ENCODE results near the gene RAPGEF3. TPM values are rescaled to one million over a fixed set of nuclear protein-coding genes. Genes with fewer than 3 reads are reported as not detected.

RAPGEF3 gene
- total RNA-seq, 1 donor from 2014 or later = 1.2 TPM

DNA sequence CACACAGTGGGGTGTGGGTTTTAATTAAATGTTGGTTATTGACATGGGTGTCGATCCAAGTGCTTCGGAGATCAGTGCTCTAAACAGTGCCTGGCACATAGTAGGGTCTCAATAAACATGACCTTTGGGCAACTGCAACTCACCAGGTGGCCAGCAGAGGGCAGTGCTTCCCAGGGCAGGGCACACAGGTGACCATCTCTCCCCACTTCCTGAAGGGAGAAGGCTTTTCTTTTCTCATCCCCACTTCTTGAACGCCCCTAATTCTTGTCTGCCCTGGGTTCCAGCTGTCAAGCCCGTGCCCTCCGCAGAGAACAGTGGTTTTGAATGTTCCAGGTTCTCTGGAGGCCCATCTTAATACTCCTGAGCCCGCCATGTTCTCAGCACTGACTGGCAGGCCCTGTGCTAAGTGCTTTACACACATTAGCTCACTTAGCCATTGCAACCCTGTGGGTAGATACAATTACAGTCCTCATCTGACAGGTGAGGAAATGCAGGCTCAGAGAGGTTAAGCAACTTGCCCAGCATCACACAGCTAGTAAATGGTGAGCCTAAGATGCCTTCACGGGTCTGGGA lies 16.3 kb downstream of the RAPGEF3 start:
- H3K4me3 Mint-ChIP-seq (ENCODE audit: unreplicated experiment) = no peak overlapping the region

DNA sequence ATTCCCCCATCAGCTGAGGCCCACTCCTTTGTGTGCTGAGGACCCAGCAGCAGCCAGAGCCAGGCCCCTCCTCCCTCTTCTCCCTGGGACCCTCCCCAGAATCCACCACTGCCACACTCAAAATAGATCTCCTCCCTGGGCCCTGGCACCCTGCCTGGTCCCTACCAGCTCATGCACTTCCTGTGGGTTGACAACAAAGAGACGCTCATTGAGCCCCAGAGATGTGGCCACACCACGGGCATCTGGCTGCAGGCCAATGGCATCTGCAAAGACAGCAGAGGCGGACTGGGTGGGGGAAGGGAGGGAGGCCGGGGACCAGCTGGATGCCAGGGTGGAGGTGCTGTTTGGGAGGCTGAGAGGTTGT lies 17.4 kb downstream of the RAPGEF3 start:
- Mint-ChIP-seq H3K4me1 (ENCODE audit: unreplicated experiment) (peaks cover 42% of the 10 kb centered on the region), H3K4me3 (ENCODE audit: unreplicated experiment) (peak overlapping the region; percentile 40), H3K27ac (ENCODE audit: unreplicated experiment) (peak overlapping the region; percentile 76), H3K9me3 (ENCODE audit: unreplicated experiment) (no peaks in the 10 kb centered on the region), H3K27me3 (ENCODE audit: unreplicated experiment) (peaks cover 21% of the 10 kb centered on the region), H3K36me3 (ENCODE audit: unreplicated experiment) (no peaks in the 10 kb centered on the region)
- DNase-seq (ENCODE audit: extremely low spot score, unreplicated experiment) = peak; percentile 90
- TF ChIP-seq, protein P1, sequence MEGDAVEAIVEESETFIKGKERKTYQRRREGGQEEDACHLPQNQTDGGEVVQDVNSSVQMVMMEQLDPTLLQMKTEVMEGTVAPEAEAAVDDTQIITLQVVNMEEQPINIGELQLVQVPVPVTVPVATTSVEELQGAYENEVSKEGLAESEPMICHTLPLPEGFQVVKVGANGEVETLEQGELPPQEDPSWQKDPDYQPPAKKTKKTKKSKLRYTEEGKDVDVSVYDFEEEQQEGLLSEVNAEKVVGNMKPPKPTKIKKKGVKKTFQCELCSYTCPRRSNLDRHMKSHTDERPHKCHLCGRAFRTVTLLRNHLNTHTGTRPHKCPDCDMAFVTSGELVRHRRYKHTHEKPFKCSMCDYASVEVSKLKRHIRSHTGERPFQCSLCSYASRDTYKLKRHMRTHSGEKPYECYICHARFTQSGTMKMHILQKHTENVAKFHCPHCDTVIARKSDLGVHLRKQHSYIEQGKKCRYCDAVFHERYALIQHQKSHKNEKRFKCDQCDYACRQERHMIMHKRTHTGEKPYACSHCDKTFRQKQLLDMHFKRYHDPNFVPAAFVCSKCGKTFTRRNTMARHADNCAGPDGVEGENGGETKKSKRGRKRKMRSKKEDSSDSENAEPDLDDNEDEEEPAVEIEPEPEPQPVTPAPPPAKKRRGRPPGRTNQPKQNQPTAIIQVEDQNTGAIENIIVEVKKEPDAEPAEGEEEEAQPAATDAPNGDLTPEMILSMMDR (IDR thresholded peaks at IDR 0.05) = no peak

More for the DNA sequence above, 16.3 kb downstream of the RAPGEF3 start:
- peaks cover 32% of the 10 kb centered on the region for H3K4me1 Mint-ChIP-seq (ENCODE audit: unreplicated experiment)
- DNase-seq (ENCODE audit: extremely low spot score, unreplicated experiment) = no peak
- no peaks in the 10 kb centered on the region for H3K9me3 Mint-ChIP-seq (ENCODE audit: unreplicated experiment)
- TF ChIP-seq, protein P1 (IDR thresholded peaks at IDR 0.05) = peak; percentile 94
- no peak overlapping the region for H3K27ac Mint-ChIP-seq (ENCODE audit: unreplicated experiment)
- H3K27me3 Mint-ChIP-seq (ENCODE audit: unreplicated experiment) = peaks cover 21% of the 10 kb centered on the region
- H3K36me3 Mint-ChIP-seq (ENCODE audit: unreplicated experiment) = no peaks in the 10 kb centered on the region

DNA sequence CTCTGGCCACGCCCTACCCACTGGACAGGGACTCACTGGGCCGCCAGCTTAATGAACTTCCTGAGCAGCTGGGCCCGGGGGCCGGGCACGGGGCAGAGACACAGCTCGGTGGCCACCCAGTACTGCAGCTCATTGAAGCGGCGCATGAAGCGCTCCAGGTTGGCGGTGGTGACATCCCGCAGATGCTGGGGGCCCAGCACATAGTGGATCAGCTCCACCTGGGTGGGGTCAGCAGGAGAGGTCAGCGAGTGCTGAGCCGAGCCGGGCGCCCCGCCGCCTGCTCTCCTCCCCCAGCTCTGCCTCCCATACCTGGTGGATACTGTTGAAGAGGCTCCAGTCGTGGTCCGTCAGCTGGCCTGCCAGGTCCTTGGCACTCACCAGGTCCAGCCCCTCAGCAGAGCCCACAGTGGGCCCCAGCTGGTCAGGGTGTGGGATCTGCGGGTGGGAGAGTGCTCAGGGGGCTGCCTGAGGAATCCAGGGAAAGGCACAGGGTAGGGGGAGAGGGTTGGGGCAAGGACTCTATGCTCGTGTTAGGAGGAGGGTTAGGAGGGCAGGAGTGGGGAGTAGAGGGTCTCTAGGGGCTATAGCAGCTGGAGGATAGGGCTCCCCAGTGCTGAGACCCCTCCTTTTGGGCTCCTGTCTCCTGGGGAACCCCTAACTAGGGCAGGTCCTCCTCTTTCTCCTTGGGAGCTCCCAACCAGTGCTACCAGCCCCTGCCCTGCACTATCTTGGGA lies 17.9 kb downstream of the RAPGEF3 start:
- H3K4me1 Mint-ChIP-seq (ENCODE audit: unreplicated experiment) = peaks cover 47% of the 10 kb centered on the region
- TF ChIP-seq, protein P1 (IDR thresholded peaks at IDR 0.05) = no peak
- peaks cover 19% of the 10 kb centered on the region for H3K27me3 Mint-ChIP-seq (ENCODE audit: unreplicated experiment)
- H3K36me3 Mint-ChIP-seq (ENCODE audit: unreplicated experiment) = no peaks in the 10 kb centered on the region
- peak overlapping the region; percentile 76 for H3K27ac Mint-ChIP-seq (ENCODE audit: unreplicated experiment)
- no peak for DNase-seq (ENCODE audit: extremely low spot score, unreplicated experiment)
- H3K4me3 Mint-ChIP-seq (ENCODE audit: unreplicated experiment) = peak overlapping the region; percentile 40
- H3K9me3 Mint-ChIP-seq (ENCODE audit: unreplicated experiment) = no peaks in the 10 kb centered on the region

DNA sequence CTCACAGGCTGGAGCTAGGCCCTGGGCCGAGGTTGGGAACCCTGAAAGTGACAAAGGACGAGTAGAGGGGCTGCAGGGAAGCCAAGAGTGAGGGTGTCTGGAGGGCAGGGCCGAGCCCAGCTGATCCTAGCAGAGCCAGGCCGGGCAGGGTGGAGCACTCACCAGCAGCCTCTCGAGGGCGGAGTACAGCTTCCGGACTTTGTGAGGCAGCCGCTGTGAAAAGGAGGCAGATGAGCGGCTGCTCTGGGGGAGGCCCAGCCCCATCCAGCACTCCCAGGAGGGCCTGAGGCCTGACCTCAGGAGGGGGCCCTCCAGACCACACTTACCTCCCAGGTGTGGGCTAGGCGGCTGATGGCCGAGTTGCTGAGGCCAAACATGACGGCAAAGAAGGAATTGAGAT lies 18.7 kb downstream of the RAPGEF3 start:
- Mint-ChIP-seq H3K27me3 (ENCODE audit: unreplicated experiment) (peaks cover 15% of the 10 kb centered on the region), H3K36me3 (ENCODE audit: unreplicated experiment) (no peaks in the 10 kb centered on the region), H3K4me3 (ENCODE audit: unreplicated experiment) (no peak overlapping the region), H3K4me1 (ENCODE audit: unreplicated experiment) (peaks cover 47% of the 10 kb centered on the region), H3K9me3 (ENCODE audit: unreplicated experiment) (no peaks in the 10 kb centered on the region), H3K27ac (ENCODE audit: unreplicated experiment) (no peak overlapping the region)
- TF ChIP-seq, protein P1 (IDR thresholded peaks at IDR 0.05) = no peak
- no peak for DNase-seq (ENCODE audit: extremely low spot score, unreplicated experiment)

DNA sequence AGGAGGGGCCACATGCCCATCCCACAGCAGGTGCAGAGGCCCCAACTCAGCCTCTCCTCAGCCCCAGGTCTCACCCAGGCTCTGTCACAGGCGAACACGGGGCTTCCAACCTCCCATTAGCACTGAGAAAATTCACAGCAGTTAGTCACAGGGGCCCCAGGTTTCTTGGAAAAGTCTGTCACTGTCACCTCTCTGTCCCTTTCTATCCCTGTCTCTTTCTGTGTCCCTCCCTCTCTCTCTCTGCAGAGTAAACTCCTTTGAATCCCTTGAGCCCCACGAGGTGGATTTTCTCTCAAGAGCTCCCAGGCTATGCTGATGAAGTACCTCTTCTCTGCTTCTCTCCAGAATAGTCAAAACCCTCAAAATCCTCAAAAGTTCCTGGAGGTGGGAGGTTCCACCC lies 19.4 kb downstream of the RAPGEF3 start:
- no peak for DNase-seq (ENCODE audit: extremely low spot score, unreplicated experiment)
- peaks cover 49% of the 10 kb centered on the region for H3K4me1 Mint-ChIP-seq (ENCODE audit: unreplicated experiment)
- no peaks in the 10 kb centered on the region for H3K36me3 Mint-ChIP-seq (ENCODE audit: unreplicated experiment)
- TF ChIP-seq, protein P1 (IDR thresholded peaks at IDR 0.05) = no peak
- no peak overlapping the region for H3K27ac Mint-ChIP-seq (ENCODE audit: unreplicated experiment)
- H3K4me3 Mint-ChIP-seq (ENCODE audit: unreplicated experiment) = no peak overlapping the region
- H3K9me3 Mint-ChIP-seq (ENCODE audit: unreplicated experiment) = no peaks in the 10 kb centered on the region
- peaks cover 9% of the 10 kb centered on the region for H3K27me3 Mint-ChIP-seq (ENCODE audit: unreplicated experiment)

All from osteocyte (in vitro differentiated cells).